HepG2 (cell line): ENCODE measurements around the gene MRPL36. TPM values are rescaled to one million over a fixed set of nuclear protein-coding genes. Genes with fewer than 3 reads are reported as not detected.

Source experiments
- ATF6 ChIP-seq: sonication (generic); formaldehyde crosslinking; conservative IDR thresholded peaks from 2 replicates; pipeline ENCODE4 v1.4.0; 2020; ENCODE audit warnings: missing genetic modification reagents
- BCL6 ChIP-seq: IDR thresholded peaks from 2 replicates; pipeline ENCODE4 v1.6.1; 2016; ENCODE audit warnings: missing genetic modification reagents, missing compliant biosample characterization
- CREM ChIP-seq, 2 experiments: sonication (generic) in 1 of 2; formaldehyde crosslinking in 1 of 2; IDR thresholded peaks; 2 replicates each; pipeline versions ENCODE4 v1.4.0 to v1.6.1; 2016 to 2020; ENCODE audit warnings: antibody characterized with exemption in 1 of 2, mild to moderate bottlenecking in 1 of 2, missing genetic modification reagents in 1 of 2
- FOXK2 ChIP-seq: fragments of 450-650 bp; IDR thresholded peaks from 2 replicates; pipeline ENCODE4 v1.6.1; 2016
- GMEB1 ChIP-seq: sonication (generic); formaldehyde crosslinking; IDR thresholded peaks from 2 replicates; pipeline ENCODE4 v1.5.1; 2020; ENCODE audit warnings: missing genetic modification reagents, mild to moderate bottlenecking, borderline replicate concordance
- PAXIP1 ChIP-seq: sonication (generic); formaldehyde crosslinking; conservative IDR thresholded peaks from 2 replicates; pipeline ENCODE4 v1.4.0; 2020; ENCODE audit warnings: mild to moderate bottlenecking, missing genetic modification reagents, moderate library complexity
- PBX3 ChIP-seq: sonication (generic); formaldehyde crosslinking; IDR thresholded peaks from 2 replicates; pipeline ENCODE4 v1.8.1; 2023; ENCODE audit warnings: missing genetic modification reagents, inconsistent platforms, borderline replicate concordance
- RBAK ChIP-seq: sonication (generic); formaldehyde crosslinking; IDR thresholded peaks from 2 replicates; pipeline ENCODE4 v1.5.1; 2020; ENCODE audit warnings: mild to moderate bottlenecking, missing genetic modification reagents
- REPIN1 ChIP-seq: sonication (generic); formaldehyde crosslinking; IDR thresholded peaks from 2 replicates; pipeline ENCODE4 v1.8.0; 2022; ENCODE audit warnings: missing genetic modification reagents, low read depth, mild to moderate bottlenecking, borderline replicate concordance
- REST ChIP-seq, 2 experiments: IDR thresholded peaks; 2 replicates each; pipeline ENCODE4 v1.6.1; 2011 to 2012; ENCODE audit warnings: low read length in 2 of 2, borderline replicate concordance in 1 of 2, low read depth in 1 of 2, mild to moderate bottlenecking in 1 of 2, moderate library complexity in 1 of 2
- ZFX ChIP-seq: sonication (generic); formaldehyde crosslinking; IDR thresholded peaks from 2 replicates; pipeline ENCODE4 v1.4.0; 2020; ENCODE audit warnings: mild to moderate bottlenecking, low read depth, missing genetic modification reagents, moderate library complexity
- ZNF136 ChIP-seq: sonication (generic); formaldehyde crosslinking; IDR thresholded peaks from 2 replicates; pipeline ENCODE4 v1.8.1; 2022; ENCODE audit warnings: low read depth, mild to moderate bottlenecking, moderate library complexity, missing genetic modification reagents
- ZNF17 ChIP-seq: sonication (generic); formaldehyde crosslinking; IDR thresholded peaks from 2 replicates; pipeline ENCODE4 v1.5.0; 2020; ENCODE audit warnings: mild to moderate bottlenecking, missing genetic modification reagents
- ZNF580 ChIP-seq: IDR thresholded peaks from 2 replicates; pipeline ENCODE4 v1.6.1; 2016; ENCODE audit warnings: low read depth, borderline replicate concordance
- polyA plus RNA-seq, 8 experiments: library from polyadenylated mRNA; depleted of rRNA in 3 of 8; stranded (reverse) in 7 of 8; unstranded in 1 of 8; fragments of >200 nt; fragmentation: Illumina TruSeq in 4 of 8; extraction: Trizol in 4 of 8; gene quantifications; 2 replicates each; pipeline versions ENCODE4 v1.2.1 to v1.2.3, GENCODE V29; 2011 to 2016; ENCODE audit warnings: low read depth in 4 of 8, missing spikeins in 1 of 8, mixed read lengths in 1 of 8; ENCODE audit not compliant: insufficient read depth in 1 of 8
- total RNA-seq, 5 experiments: library from RNA; depleted of rRNA; stranded (reverse); fragments of >200 nt; fragmentation: Illumina TruSeq; extraction: Trizol; gene quantifications; 2 replicates each; pipeline ENCODE4 v1.2.3, GENCODE V29; 2016; ENCODE audit warnings: low read depth in 1 of 5

MRPL36 gene
- total and polyA plus RNA-seq, 2 of the 13 experiments (the other 11 are each of a cell fraction or from before 2014, with no cell fraction given): 71.3 to 113 TPM

GRCh38 chr5:1799602-1800471, at the start of gene MRPL36 (continued):
- TF ChIP-seq REST (IDR thresholded peaks at IDR 0.05; ENCODE audit: borderline replicate concordance in 1 of 2, low read depth in 1 of 2, low read length in 2 of 2) (peak in 1 of 2 experiments; percentile 5; a peak in 1 of 4 replicates), PAXIP1 (CRISPR knock-in tag) (0 out of 2 replicates have a peak, but pooled peaks have one; percentile 19), CREM (IDR thresholded peaks at IDR 0.05) (peak; percentile 57; the same call in 1 of the 2 replicates), CREM (CRISPR knock-in tag; IDR thresholded peaks at IDR 0.05) (no peak), GMEB1 (CRISPR knock-in tag) (peak; percentile 99), REPIN1 (peak; percentile 42; the same call in 1 of the 2 replicates), PBX3 (CRISPR knock-in tag) (no peak), ZNF17 (CRISPR knock-in tag) (no peak), FOXK2 (peak; percentile 50), ZFX (CRISPR knock-in tag) (peak; percentile 76), ZNF580 (CRISPR knock-in tag) (peak; percentile 39; the same call in 1 of the 2 replicates), ATF6 (CRISPR knock-in tag) (no peak), ZNF136 (CRISPR knock-in tag) (no peak), RBAK (CRISPR knock-in tag) (no peak), BCL6 (CRISPR knock-in tag) (0 out of 2 replicates have a peak, but pooled peaks have one; percentile 39)
